GM18870 (cell line): ENCODE data around the gene IL2RA.

Experiments
- ATAC-seq: cut with Tn5 transposase; IDR thresholded peaks from one replicate; pipeline ENCODE4 v1.9.1; 2021; ENCODE audit warnings: moderate library complexity; ENCODE audit not compliant: unreplicated experiment

The IL2RA gene

DNA sequence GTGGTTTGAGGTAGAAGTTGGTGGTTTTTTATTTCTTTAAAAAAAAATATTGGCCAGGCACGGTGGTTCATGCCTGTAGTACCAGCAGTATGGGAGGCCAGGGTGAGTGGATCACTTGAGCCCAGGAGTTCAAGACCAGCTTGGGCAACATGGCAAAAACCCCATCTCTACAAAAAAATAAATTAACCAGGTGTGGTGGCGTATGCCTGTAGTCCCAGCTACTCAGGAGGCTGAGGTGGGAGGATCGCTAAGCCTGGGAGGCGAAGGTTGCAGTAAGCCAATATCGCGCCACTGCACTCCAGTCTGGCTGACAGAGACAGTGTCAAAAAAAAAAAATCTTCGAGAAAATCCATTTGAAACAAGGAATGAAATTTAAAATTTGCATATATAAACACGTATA is 1.1 kb downstream of the IL2RA start:
- no peak for ATAC-seq

GRCh38 chr10:6059506-6059905 is 2.7 kb downstream of the IL2RA start:
- no peak for ATAC-seq

GRCh38 chr10:6058682-6059475 is 3.3 kb downstream of the IL2RA start:
- ATAC-seq, result peak; percentile 55

- ATAC-seq, result no peak
These were observed 5.6 kb downstream of the IL2RA start for GRCh38 chr10:6056411-6057135.

DNA sequence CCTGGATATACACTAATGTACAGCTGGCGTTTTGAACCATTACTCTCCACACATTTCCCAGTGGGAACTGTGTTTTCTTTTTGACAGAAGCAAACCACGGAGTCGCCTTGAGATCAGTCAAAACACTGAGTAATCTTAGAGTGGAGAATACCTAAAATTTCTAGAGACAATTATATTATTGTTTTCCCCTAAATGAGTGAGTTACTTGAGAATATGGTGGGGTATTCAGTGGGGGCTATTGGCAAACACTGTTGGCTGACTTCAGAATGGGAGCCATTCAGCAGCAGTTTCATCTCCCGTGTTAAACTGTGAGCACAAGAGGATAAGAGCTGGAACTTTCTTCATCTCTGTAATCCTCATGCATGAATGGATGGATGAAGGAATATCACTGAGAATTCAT is 6.2 kb downstream of the IL2RA start:
- ATAC-seq, result no peak

DNA sequence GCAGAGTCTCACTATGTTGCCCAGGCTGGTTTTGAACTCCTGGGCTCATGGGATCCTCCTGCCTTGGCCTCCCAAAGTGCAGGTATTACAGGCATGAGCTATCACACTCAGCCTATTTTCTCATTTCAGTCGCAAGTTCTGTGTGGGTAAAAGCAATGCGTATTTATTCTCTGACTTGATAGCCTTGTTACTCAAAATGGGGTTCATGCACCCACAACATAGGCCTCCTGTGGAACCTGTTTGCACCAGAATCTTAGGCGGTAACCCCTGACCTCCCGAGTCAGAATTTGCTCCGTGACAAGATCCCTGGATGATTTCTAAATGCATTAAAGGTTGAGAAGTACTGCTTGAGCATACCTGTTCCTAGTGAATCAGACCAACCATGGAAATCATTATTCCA is 7.3 kb downstream of the IL2RA start:
- ATAC-seq, result no peak

GRCh38 chr10:6053816-6054631 is 8.1 kb downstream of the IL2RA start:
- ATAC-seq, result no peak

GRCh38 chr10:6053303-6053702 is 8.9 kb downstream of the IL2RA start:
- no peak for ATAC-seq

- peak; percentile 24 for ATAC-seq
These were observed 9.6 kb downstream of the IL2RA start for GRCh38 chr10:6052247-6053221.

DNA sequence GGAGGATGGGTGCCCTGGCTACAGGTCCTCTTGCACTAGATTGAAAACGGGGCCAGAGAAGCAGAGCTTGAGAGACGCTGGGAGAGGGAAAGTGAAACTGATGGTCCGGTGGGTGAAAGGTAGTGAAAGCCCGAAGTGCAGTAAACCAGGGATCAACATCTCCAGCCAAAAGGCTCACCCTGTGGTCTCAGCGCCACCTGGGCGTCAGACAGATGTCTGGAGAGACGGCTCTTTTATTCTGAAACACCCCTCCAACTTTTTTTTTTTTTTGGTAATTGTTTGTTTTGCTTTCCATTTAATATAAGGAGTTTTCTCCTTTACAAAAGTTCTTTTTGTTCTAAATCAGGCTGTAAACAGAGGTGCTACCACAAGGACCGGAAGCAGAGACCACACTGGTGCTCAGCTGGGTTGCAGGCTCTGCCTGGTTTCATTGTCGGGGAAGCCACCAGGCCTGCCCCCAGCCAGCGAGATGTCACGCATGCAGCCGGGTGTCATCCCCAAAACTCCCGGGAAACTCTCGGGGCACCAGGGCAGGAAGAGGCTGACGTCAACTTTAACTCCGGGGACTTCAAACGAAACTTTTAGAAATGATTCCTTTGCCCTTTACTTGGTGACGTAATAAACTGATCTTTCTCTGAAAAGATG is 11.2 kb downstream of the IL2RA start:
- ATAC-seq, result peak; percentile 64

- no peak for ATAC-seq
These were observed 13.2 kb downstream of the IL2RA start for GRCh38 chr10:6049031-6049400.

DNA sequence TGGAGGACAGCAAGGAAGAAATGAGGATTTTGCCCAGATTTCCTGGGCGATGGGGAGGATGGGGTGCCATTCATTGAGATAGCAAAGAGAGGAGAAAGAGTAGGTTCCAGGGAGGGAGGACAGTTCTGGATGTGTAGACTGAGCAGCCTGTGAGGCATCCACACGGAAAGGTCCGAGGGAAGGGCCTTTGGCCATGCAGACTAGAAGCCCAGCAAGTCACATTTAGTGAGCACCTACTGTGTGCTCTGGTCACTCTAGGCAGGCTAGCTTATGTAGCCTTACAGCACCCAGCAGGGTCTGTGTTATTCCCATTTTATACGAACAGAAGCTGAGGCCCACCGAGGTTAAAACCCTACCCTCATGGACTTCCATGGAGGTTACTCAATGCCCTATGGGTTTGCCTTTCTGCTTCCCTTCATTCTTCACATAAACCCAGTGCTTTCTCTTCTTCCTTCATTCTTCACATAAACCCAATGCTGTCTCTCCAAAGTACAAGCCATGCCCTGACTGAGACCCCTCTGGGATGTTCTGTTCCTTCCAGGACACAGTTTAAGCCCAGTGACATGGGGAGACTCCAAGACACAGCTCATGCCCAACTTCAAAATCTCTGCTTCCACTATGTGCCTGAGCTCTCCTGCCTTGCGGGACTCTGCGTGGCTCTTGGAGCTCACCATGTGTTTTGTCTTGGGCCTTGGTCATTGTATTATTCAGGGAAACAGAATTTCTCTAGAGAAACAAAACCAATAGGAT is 13.7 kb downstream of the IL2RA start:
- no peak for ATAC-seq

- no peak for ATAC-seq
These were observed 14.3 kb downstream of the IL2RA start for GRCh38 chr10:6047847-6048246.

DNA sequence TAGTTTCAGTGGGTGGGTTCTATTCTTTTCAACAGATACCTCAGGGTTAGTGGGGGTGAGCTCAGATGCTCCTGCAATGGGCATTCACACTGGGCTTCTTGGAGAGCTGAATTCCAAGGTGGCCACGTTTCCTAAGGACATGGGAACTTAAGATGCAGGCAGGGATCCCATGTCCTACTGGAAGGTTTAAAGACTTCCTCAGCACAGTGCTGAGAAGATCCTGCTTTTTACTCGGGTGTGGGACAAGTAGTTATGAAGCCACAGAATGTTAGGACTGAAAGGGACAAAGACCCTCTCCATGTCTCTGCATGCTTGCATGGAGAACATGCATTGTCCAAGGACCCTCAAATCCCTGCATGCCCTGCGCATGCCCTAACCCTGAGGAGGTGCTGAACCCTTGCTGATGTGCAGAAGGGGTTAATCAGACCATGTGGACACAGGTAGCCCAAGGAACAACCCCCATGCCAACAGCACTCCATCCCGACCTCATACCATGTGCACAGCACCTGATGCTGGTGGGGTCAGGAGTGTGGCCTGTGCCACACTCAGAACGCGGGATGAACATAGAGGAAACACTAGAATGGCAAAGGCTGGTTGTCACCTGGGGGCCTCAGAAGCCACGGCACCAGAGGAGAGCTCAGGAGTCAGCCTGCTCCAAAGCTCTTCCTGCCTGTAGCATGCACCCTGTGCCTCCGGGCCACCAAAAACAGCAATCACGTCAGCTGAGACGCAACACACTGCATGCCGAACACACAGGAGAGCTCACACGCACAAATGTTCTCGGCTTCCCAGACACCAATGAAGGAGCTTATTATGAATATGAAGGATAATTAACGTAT is 15.2 kb downstream of the IL2RA start:
- ATAC-seq, result no peak

DNA sequence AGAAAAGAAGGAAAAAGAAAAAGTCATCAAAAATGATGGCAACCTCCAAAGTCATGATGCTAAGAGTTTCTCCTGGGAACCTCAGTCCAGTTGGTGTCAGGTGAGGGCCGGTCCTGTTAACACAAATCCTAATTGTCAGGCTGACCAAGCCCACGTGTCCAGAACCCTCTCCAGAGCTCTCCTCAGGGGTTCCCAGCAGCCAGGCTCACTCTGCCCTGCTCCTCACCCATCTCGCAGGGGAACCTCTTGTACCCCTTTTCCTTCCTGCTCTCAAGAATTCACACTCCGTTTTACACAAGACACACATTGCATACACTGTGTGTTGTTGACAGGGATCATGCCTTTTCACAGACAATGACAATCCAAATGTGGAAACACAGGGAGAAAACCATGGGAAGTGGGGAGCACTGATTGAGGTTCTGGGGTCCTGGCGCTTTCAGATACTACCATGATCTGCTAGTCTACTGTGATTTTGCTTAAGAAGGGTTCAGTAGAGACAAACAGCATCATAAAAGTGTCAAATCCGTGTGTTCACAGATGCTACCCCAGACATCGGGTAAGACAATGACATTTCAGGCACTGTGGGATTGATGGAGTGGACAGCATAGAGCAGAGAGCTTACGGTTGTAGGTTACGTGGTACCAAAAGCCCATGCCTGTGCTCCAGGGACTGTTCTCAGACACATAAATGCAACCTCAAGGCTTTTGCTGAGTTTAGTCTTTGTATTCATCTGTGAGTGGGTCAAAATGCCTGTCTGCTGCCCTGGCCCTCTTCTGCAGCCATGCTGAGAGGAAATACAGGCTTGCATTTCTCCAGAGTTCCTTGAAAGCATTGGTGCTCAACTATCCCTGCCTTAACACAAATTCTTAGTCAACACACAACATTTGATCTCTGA is 16.0 kb downstream of the IL2RA start:
- no peak for ATAC-seq

GRCh38 chr10:6045314-6045848 is 16.8 kb downstream of the IL2RA start:
- ATAC-seq, result no peak

DNA sequence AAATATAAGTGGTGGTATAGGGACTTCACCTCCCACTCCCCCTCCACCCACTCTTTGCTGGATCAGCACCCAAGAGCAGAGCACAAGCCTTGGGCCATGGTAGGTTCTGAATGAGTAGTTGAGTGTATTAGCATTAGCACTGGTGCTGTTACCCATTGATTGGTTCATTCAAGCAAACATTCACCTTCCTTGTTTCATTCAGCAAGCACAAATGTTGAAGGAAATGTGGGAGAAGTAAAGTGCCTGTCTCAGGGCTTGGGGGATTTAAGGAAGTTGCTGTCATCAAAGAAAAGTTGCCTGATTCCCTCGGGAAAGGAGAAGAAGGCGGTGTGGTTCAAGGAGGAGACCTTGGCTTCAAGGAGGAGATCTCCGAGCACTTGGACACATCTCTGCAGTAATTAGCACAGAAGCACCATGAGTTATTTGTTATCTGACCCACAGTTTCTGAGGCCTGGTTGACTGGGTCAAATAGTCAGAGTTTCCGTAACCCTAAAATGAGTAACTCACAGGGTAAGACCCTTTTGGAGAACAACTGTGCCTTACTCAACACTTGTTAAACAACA is 17.3 kb downstream of the IL2RA start:
- ATAC-seq, result no peak
